Panc1 (cell line): ENCODE measurements around the gene UGGT1.

Source experiments
- CTCF ChIP-seq: fragments of 450-650 bp; IDR thresholded peaks from 2 replicates; pipeline ENCODE4 v1.5.1; 2017; ENCODE audit warnings: mild to moderate bottlenecking
- POLR2AphosphoS5 ChIP-seq: IDR thresholded peaks from 2 replicates; pipeline ENCODE4 v1.6.1; 2012; ENCODE audit warnings: mild to moderate bottlenecking, low read depth, low read length, moderate library complexity
- REST ChIP-seq, 2 experiments: IDR thresholded peaks; 2 replicates each; pipeline ENCODE4 v1.6.1; 2011 to 2012; ENCODE audit warnings: low read depth in 2 of 2, control low read depth in 1 of 2, low read length in 1 of 2, mild to moderate bottlenecking in 1 of 2, moderate library complexity in 1 of 2; ENCODE audit not compliant: insufficient read depth in 1 of 2
- SIN3A ChIP-seq: IDR thresholded peaks from 2 replicates; pipeline ENCODE4 v1.6.1; 2012; ENCODE audit warnings: low read depth, mild to moderate bottlenecking, low read length, moderate library complexity, borderline replicate concordance; ENCODE audit not compliant: insufficient read depth
- TCF7L2 ChIP-seq: IDR thresholded peaks from 2 replicates; pipeline ENCODE4 v1.6.1; 2011; ENCODE audit warnings: mild to moderate bottlenecking, low read depth, low read length, inconsistent platforms

GRCh38 chr2:128108166-128108565 is 17.2 kb downstream of the UGGT1 start:
- TF ChIP-seq CTCF: no peak
- no peak for TF ChIP-seq REST (IDR thresholded peaks at IDR 0.05; ENCODE audit: insufficient read depth in 1 of 2, low read depth in 2 of 2, low read length in 1 of 2)
- no peak for TF ChIP-seq SIN3A
- no peak for TF ChIP-seq POLR2AphosphoS5
- TF ChIP-seq TCF7L2: no peak
